DOHH2 (cell line): Measurements from ENCODE around the gene NLRP1.

Experiments used
- CTCF ChIP-seq: fragments of 200-600 bp; sonication (generic); IDR thresholded peaks from one replicate; pipeline ENCODE4 v1.5.1; 2014; ENCODE audit warnings: antibody characterized with exemption, mild to moderate bottlenecking, low read depth, low read length; ENCODE audit not compliant: poor library complexity, severe bottlenecking
- EZH2phosphoT487 ChIP-seq: fragments of 200-600 bp; sonication (generic); IDR thresholded peaks from 2 replicates; pipeline ENCODE4 v1.6.1; 2017; ENCODE audit warnings: borderline replicate concordance, mild to moderate bottlenecking, antibody characterized with exemption, low read length, moderate library complexity, mixed read lengths

GRCh38 chr17:5598457-5598856, 14.1 kb upstream of the NLRP1 start:
- TF ChIP-seq CTCF (no peak), EZH2phosphoT487 (no peak)
